ENCODE data around the gene FGR.

The FGR gene

DNA sequence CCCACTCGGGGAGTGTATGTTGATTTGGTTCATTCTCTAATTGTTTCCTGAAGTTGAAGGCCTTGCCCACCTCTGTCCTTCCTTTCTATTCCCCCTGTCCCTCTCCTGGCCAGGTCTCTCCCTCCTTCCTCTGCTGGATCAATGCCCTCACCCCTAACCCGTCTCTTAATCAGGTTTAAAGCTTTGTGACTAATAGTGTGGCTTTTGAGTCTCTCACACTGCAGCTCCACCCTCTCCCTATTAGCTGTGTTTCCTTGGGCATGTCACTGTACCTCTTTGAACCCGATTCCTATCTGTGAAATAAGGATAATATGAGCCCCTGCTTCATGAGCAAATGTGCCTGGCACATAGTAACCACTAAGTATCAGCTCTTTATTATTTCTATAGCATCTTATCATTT, 51.5 kb downstream of the FGR start:
- DNase-seq, result no peak

- no peak for DNase-seq
Observed at GRCh38 chr1:27581823-27582243, 53.2 kb downstream of the FGR start.

DNA sequence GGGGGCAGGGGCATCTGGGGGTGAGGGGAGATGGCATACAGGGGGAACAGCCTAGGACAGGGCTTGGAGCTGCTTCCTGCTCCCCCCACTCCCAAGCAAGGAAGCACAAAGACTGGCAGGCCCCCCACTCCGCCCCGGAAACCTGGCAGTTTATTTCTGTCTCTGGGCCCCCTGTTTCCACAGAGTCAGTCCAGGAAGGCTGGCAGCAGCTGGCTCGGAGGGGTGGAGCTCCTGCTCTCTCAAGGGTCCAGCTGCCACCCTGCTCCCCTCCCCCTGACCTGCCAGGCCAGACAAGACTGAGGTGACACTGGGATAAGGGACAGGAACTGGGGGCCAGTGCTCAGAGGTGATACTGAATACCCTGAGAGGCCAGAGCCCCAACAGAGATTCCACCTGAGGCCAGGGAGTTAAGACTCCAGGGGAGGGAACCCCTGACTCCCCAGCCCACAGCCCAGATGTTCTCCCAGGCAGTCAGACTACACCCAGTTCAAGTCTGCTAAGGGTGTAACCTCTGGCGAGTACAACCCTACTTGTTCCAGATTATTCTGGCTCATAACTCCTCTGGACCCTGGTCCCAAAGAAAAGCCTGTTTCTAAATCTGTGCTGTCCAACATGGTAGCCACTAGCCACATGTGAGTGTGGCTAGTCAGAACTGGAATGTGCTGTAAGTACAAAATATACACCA, 57.3 kb downstream of the FGR start:
- DNase-seq, result no peak

- DNase-seq, result no peak
Observed at GRCh38 chr1:27576806-27577227, 58.2 kb downstream of the FGR start.

GRCh38 chr1:27575840-27576331, 59.1 kb downstream of the FGR start:
- DNase-seq, result no peak

DNA sequence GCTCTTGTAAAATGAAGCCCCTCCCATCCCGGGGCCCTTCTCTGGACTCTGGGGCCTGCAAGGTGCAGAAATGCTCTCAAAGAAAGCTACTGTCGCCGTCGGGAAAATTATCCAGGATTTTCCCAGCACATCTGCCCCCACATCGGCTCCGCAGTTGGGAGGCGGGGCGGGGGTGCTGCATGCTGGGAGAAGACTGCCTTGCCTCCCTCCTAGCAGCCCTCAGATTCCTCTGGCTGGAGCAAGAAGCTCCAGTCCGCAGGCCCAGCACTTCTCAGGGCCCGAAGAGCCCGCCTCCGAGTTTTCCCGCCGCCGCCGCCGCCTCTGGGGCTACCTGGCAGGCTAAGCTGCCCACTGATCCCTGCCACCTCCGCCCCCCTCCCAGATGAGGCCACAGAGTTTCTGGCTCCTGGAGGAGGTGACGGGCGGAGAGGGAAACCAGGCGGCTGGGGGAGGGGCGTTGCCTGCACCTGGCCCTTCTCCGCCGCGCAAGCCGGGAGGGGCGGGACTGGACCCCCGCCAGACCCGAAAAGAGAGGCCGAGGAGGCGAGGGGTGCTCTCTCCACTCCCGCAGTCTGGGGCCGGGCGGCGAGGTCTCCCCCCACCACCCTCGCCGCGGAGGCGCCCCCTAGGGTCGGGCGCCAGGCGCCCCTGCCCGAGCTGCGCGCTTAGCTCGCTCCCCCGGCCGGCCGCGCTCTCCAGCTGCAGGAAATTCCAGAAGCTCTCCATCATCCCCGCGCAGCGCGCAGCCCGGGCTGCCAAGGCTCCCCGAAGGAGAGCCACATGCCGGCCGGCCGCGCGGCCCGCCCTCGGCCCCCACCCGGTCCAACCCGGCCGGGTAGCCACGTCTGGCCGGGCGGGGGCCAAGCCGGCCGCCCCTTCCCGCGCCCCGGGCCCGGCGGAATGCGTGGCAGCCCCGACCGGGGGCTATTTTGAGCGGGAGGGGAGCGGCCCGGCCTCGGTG, 59.8 kb downstream of the FGR start:
- no peak for DNase-seq

- no peak for DNase-seq
Observed at GRCh38 chr1:27574001-27574781, 60.8 kb downstream of the FGR start.

GRCh38 chr1:27572679-27573426, 62.1 kb downstream of the FGR start:
- DNase-seq, result no peak

GRCh38 chr1:27572019-27572678, 62.8 kb downstream of the FGR start:
- DNase-seq, result no peak

GRCh38 chr1:27571439-27572018, 63.5 kb downstream of the FGR start:
- DNase-seq, result no peak

- DNase-seq, result no peak
Observed at GRCh38 chr1:27570784-27571183, 64.2 kb downstream of the FGR start.

DNA sequence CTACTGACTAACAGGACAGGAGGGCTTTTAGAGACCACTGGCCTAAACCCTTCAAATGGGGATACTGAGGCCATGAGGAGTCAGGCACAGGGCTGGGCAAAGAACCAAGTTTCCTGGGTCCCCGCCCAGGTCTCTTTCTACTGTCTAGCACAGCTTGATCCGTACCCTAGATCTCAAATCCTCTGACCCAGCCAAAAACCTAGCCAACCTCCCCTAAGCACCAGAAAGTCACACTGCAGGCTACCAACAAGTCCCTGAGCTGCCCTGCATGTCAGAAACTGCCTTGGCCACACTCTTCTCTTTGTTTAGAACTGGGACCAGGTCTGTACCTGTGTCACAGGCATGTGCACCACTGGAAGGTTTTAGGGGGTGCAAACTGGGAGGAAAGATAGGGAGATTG, 64.6 kb downstream of the FGR start:
- no peak for DNase-seq

GRCh38 chr1:27569506-27570291, 65.3 kb downstream of the FGR start:
- DNase-seq, result peak; percentile 4

- peak; percentile 24 for DNase-seq
Observed at GRCh38 chr1:27569088-27569460, 65.9 kb downstream of the FGR start.

GRCh38 chr1:27568300-27569087, 66.5 kb downstream of the FGR start:
- DNase-seq, result peak; percentile 96

GRCh38 chr1:27567971-27568299, 67.0 kb downstream of the FGR start:
- no peak for DNase-seq

- DNase-seq, result no peak
Observed at GRCh38 chr1:27567146-27567526, 67.8 kb downstream of the FGR start.

DNA sequence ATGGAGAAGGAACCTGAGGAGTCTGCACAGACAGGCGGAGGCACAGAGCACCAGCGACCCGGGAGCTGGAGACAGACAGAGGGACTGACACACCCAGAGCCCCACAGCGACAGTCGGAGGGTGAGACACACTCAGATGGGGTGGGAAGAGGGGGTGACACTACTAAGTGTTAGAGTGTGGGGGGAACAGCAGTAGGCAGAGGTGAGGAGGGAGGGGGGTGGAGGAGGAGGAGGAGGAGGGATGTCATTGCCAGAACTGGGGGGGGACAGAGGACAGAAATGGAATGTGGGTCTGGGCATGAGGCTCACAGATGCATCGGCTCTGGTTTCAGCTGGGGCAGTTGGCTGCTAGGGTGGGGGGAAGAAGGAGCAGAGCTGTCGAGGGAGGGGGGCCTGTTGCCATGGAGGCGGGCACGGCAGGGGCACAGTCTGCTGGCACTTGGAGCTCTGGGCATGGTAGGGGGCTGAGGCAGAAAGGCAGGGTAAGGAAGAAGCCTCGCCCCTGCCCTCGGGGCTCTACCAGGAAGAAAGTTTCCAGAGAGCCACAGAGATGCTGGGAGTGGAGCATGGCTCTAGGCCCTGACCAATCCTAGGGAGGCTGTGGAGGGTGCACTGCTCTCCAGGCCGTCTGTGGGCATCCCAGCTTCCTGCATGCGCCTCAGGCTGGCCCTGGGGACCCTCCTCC, 68.4 kb downstream of the FGR start:
- no peak for DNase-seq
